GM12892 (cell line): ENCODE measurements around the gene CEP83.

ENCODE experiments used
- POLR2A ChIP-seq: IDR thresholded peaks from 2 replicates; pipeline ENCODE4 v1.6.1; 2011; ENCODE audit warnings: low read depth, low read length, control low read depth
- TAF1 ChIP-seq: IDR thresholded peaks from 2 replicates; pipeline ENCODE4 v1.6.1; 2011; ENCODE audit warnings: low read depth, mild to moderate bottlenecking, control low read depth, low read length, borderline replicate concordance

- TF ChIP-seq TAF1 (0 out of 2 replicates have a peak, but pooled peaks have one; percentile 50), POLR2A (peak; percentile 94)
These were observed at the start of gene CEP83 for GRCh38 chr12:94459728-94460615.
